ENCODE measurements around the gene UMAD1.

DNA sequence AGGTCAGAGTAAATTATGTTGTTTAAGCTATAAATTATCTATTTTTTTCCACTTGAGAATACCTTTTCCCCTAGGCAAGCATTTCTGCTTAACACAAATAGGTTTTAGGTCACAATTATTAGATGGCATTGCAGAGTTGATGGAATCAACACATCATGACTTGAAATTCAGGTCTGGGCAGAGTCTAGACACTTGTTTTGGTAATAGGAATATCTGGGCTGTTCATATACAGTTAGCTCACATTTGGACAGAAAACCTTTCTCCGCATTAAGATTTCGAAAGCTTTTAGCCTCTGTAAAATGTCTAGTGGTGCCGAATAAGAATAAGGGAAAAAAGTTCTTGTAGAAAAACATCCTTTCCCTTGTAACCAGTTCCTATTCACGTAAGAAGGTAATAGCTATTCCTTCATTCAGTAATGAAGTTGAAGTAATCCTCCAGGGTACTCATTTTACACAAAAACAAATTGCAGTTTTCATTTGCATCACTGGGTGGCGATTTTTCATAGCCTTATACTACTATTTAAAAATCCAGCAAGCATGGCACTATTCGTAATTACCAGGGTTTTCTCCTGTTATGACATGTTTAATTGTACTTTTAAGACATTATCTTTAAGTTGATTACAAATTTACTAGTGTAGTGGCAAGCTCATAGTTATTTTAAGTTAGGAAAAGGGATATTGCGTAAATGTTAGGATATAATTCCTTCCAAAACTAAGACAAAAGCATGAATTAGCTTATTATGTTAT is 40.8 kb downstream of the UMAD1 start:
- TF ChIP-seq CTCF (IDR thresholded peaks at IDR 0.05; ENCODE audit: low read length) = peak; percentile 73
- no peak for TF ChIP-seq EZH2 (optimal IDR thresholded peaks at IDR 0.05; ENCODE audit: low read depth, low read length)
- no peak for TF ChIP-seq EZH2phosphoT487 (IDR thresholded peaks at IDR 0.05; ENCODE audit: low read length)

Data from MM.1S (cell line).